Measurements from ENCODE around the gene IL1RAPL1.

Gene IL1RAPL1

GRCh38 chrX:29744966-29745365 is 1157.7 kb downstream of the IL1RAPL1 start:
- no peak for DNase-seq (ENCODE audit: low read depth, low spot score)

- DNase-seq (ENCODE audit: low read depth, low spot score): no peak
Observed at GRCh38 chrX:29746326-29746725, 1159.1 kb downstream of the IL1RAPL1 start.

GRCh38 chrX:29762006-29762405 is 1174.8 kb downstream of the IL1RAPL1 start:
- no peak for DNase-seq (ENCODE audit: low read depth, low spot score)

GRCh38 chrX:29775890-29776289 is 1188.6 kb downstream of the IL1RAPL1 start:
- no peak for DNase-seq (ENCODE audit: low read depth, low spot score)

- DNase-seq (ENCODE audit: low read depth, low spot score): no peak
Observed at GRCh38 chrX:29787656-29788055, 1200.4 kb downstream of the IL1RAPL1 start.

- no peak for DNase-seq (ENCODE audit: low read depth, low spot score)
Observed at GRCh38 chrX:29788991-29789699, 1201.9 kb downstream of the IL1RAPL1 start.

GRCh38 chrX:29792335-29792734 is 1205.1 kb downstream of the IL1RAPL1 start:
- no peak for DNase-seq (ENCODE audit: low read depth, low spot score)

GRCh38 chrX:29797156-29797555 is 1209.9 kb downstream of the IL1RAPL1 start:
- DNase-seq (ENCODE audit: low read depth, low spot score): no peak

GRCh38 chrX:29798469-29798868 is 1211.2 kb downstream of the IL1RAPL1 start:
- no peak for DNase-seq (ENCODE audit: low read depth, low spot score)

GRCh38 chrX:29813174-29813573 is 1225.9 kb downstream of the IL1RAPL1 start:
- no peak for DNase-seq (ENCODE audit: low read depth, low spot score)

- DNase-seq (ENCODE audit: low read depth, low spot score): no peak
Observed at GRCh38 chrX:29824176-29824906, 1237.1 kb downstream of the IL1RAPL1 start.

- no peak for DNase-seq (ENCODE audit: low read depth, low spot score)
Observed at GRCh38 chrX:29826742-29827141, 1239.5 kb downstream of the IL1RAPL1 start.

- DNase-seq (ENCODE audit: low read depth, low spot score): no peak
Observed at GRCh38 chrX:29834311-29834710, 1247.1 kb downstream of the IL1RAPL1 start.

GRCh38 chrX:29834764-29835163 is 1247.5 kb downstream of the IL1RAPL1 start:
- DNase-seq (ENCODE audit: low read depth, low spot score): no peak

GRCh38 chrX:29841750-29842149 is 1254.5 kb downstream of the IL1RAPL1 start:
- DNase-seq (ENCODE audit: low read depth, low spot score): no peak

- no peak for DNase-seq (ENCODE audit: low read depth, low spot score)
Observed at GRCh38 chrX:29842552-29842951, 1255.3 kb downstream of the IL1RAPL1 start.

GRCh38 chrX:29851857-29852605 is 1264.8 kb downstream of the IL1RAPL1 start:
- DNase-seq (ENCODE audit: low read depth, low spot score): no peak

- DNase-seq (ENCODE audit: low read depth, low spot score): no peak
Observed at GRCh38 chrX:29852767-29853166, 1265.5 kb downstream of the IL1RAPL1 start.

- DNase-seq (ENCODE audit: low read depth, low spot score): no peak
Observed at GRCh38 chrX:29858714-29859113, 1271.5 kb downstream of the IL1RAPL1 start.

GRCh38 chrX:29862126-29862677 is 1275.0 kb downstream of the IL1RAPL1 start:
- DNase-seq (ENCODE audit: low read depth, low spot score): no peak

- no peak for DNase-seq (ENCODE audit: low read depth, low spot score)
Observed at GRCh38 chrX:29867971-29868370, 1280.7 kb downstream of the IL1RAPL1 start.

GRCh38 chrX:29869837-29870236 is 1282.6 kb downstream of the IL1RAPL1 start:
- DNase-seq (ENCODE audit: low read depth, low spot score): no peak
